Erythroblast (primary cell): ENCODE data around the gene PCDH9.

Experiments used
- GATA1 ChIP-seq: IDR thresholded peaks from 2 replicates; pipeline ENCODE4 v1.6.1; 2011; ENCODE audit warnings: low read depth, mild to moderate bottlenecking, control low read depth, low read length, moderate library complexity
- POLR2A ChIP-seq: IDR thresholded peaks from 2 replicates; pipeline ENCODE4 v1.6.1; 2011; ENCODE audit warnings: mild to moderate bottlenecking, low read length

GRCh38 chr13:67225252-67226159, 4.6 kb downstream of the PCDH9 start:
- TF ChIP-seq POLR2A: no peak
- no peak for TF ChIP-seq GATA1
